ENCODE measurements around the gene OTOG. TPM values are rescaled to one million over a fixed set of nuclear protein-coding genes. Genes with fewer than 3 reads are reported as not detected.

OTOG gene
- total RNA-seq, 1 donor from 2014 or later, result not detected

DNA sequence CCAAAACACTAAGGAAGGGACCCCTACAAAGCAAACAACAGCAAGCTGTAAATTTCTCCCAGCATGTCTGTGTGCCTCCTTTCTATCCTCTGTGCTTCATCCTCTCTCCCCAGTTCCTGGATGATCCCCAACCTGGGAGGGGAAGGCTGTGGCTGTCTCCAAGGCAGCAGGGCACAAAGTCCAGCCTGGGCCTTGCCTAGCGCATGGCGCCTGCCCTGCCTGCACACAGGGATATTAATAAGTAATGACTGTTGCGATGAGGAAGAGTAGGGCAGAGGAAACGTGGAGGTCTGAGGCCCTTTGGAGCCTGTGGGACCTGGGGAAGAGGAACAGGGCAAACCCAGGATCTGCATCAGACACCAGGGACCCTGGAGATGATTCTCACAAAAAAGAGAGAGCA lies 4.8 kb upstream of the OTOG start:
- Histone ChIP-seq H3K36me3 (no peaks in the 10 kb centered on the region), H3K27ac (no peak overlapping the region), H3K9me3 (no peaks in the 10 kb centered on the region), H3K27me3 (no peaks in the 10 kb centered on the region), H3K4me3 (no peak overlapping the region), H3K4me1 (peaks cover 6% of the 10 kb centered on the region)
- no peak for TF ChIP-seq POLR2A (IDR thresholded peaks at IDR 0.05)
- no peak for TF ChIP-seq POLR2AphosphoS5 (IDR thresholded peaks at IDR 0.05; ENCODE audit: insufficient read depth in 1 of 2, low read depth in 1 of 2)
- TF ChIP-seq, protein P1, sequence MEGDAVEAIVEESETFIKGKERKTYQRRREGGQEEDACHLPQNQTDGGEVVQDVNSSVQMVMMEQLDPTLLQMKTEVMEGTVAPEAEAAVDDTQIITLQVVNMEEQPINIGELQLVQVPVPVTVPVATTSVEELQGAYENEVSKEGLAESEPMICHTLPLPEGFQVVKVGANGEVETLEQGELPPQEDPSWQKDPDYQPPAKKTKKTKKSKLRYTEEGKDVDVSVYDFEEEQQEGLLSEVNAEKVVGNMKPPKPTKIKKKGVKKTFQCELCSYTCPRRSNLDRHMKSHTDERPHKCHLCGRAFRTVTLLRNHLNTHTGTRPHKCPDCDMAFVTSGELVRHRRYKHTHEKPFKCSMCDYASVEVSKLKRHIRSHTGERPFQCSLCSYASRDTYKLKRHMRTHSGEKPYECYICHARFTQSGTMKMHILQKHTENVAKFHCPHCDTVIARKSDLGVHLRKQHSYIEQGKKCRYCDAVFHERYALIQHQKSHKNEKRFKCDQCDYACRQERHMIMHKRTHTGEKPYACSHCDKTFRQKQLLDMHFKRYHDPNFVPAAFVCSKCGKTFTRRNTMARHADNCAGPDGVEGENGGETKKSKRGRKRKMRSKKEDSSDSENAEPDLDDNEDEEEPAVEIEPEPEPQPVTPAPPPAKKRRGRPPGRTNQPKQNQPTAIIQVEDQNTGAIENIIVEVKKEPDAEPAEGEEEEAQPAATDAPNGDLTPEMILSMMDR (IDR thresholded peaks at IDR 0.05), result no peak
- intact Hi-C loops (cut with DNase I), result no loop called here
- no peak for DNase-seq (ENCODE audit: extremely low spot score in 2 of 2)

DNA sequence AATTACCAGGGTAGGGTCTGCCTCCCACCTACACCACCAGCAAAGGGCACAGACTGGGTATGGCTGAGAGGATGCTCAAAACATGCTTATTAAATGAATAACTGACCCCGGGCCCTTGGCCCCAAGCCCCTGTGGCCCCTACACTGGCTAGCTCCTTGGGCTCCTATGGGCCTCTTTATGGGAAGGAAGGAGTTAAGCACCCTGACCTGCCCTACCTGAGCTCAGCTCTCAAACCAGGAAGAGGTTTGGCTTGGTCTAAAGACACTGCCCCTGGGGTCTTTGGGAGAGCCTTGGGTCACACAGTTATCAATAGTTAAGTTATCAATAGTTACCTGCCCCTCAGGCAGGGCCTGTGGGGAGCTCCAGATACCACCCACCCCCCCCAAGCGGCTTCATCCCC lies 4.0 kb upstream of the OTOG start:
- no peaks in the 10 kb centered on the region for H3K9me3 ChIP-seq
- H3K36me3 ChIP-seq, result no peaks in the 10 kb centered on the region
- no peaks in the 10 kb centered on the region for H3K27me3 ChIP-seq
- peaks cover 6% of the 10 kb centered on the region for H3K4me1 ChIP-seq
- TF ChIP-seq, protein P1 (IDR thresholded peaks at IDR 0.05), result no peak
- TF ChIP-seq POLR2AphosphoS5 (IDR thresholded peaks at IDR 0.05; ENCODE audit: insufficient read depth in 1 of 2, low read depth in 1 of 2) (no peak), POLR2A (IDR thresholded peaks at IDR 0.05) (no peak)
- H3K4me3 ChIP-seq, result no peak overlapping the region
- no peak for DNase-seq (ENCODE audit: extremely low spot score in 2 of 2)
- H3K27ac ChIP-seq, result no peak overlapping the region
- intact Hi-C loops (cut with DNase I), result no loop called here

DNA sequence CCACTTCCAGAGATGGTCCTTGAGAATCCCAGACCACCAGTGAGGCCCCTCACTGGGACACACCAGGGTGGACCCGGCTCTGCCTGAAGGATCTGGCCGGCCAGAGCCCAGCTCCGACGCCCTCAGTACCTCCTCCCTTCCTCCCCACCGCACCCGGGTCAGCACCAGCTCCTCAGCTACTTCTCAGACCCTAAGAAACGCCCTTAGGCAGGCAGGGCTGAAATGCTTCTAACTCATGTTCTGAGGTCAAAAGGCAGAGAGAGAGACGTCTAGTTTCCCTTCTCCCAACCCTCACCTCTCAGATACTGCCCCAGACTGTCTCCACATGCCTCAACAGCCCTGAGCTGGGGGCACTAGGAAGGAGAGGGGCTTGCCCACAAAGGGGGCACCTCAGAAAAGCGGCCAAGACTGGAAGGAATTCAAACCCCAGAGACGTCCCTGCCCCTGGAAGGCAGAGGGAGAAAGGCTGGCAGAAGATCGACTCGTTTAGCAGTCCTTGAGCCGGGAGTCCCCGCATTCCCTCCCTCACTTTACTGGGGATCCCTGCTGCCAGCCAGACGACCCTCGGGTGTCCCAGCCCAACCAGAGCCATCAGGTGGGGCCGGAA lies 3.4 kb upstream of the OTOG start:
- no peak overlapping the region for H3K27ac ChIP-seq
- no peak overlapping the region for H3K4me3 ChIP-seq
- no peaks in the 10 kb centered on the region for H3K36me3 ChIP-seq
- TF ChIP-seq POLR2AphosphoS5 (IDR thresholded peaks at IDR 0.05; ENCODE audit: insufficient read depth in 1 of 2, low read depth in 1 of 2), result no peak
- TF ChIP-seq POLR2A (IDR thresholded peaks at IDR 0.05), result no peak
- TF ChIP-seq, protein P1 (IDR thresholded peaks at IDR 0.05), result no peak
- H3K9me3 ChIP-seq, result no peaks in the 10 kb centered on the region
- H3K27me3 ChIP-seq, result no peaks in the 10 kb centered on the region
- no peak for DNase-seq (ENCODE audit: extremely low spot score in 2 of 2)
- intact Hi-C loops (cut with DNase I), result no loop called here
- H3K4me1 ChIP-seq, result peaks cover 6% of the 10 kb centered on the region

DNA sequence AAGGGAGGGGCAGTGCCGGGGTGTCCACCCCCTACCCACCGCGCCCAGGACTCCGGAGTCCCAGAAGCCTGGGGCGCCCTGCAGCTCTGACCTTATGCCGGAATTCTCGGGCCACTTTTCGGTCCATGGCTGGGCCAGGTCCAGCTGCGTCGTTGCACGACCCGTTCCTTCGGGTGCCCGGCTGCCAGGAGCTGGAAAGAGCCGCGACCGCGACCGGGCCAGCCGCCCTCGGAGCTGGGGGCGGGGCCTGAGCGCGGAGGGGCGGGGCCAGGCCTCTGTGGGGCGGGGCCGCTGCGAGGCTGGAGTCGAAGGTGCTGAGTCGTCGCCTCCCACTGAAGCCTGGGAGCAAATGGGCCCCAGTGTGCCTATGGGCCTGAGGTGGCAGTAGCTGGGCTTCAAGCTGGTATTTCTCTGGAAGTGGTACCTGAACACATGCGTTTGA lies 2.9 kb upstream of the OTOG start, which contains the start of gene USH1C:
USH1C (minus strand) TSS at position 236 of the 442 bp plus-strand sequence; CDS start at position 127, 109 bp downstream.
- Histone ChIP-seq H3K9me3 (no peaks in the 10 kb centered on the region), H3K27ac (no peak within 1 kb of the TSS), H3K36me3 (no peaks in the 10 kb centered on the region), H3K27me3 (no peaks in the 10 kb centered on the region), H3K4me3 (no peak within 1 kb of the TSS), H3K4me1 (peaks cover 6% of the 10 kb centered on the region)
- intact Hi-C loops (cut with DNase I), result no loop called here
- DNase-seq (ENCODE audit: extremely low spot score in 2 of 2), result no peak
- TF ChIP-seq POLR2A (IDR thresholded peaks at IDR 0.05) (no peak), POLR2AphosphoS5 (IDR thresholded peaks at IDR 0.05; ENCODE audit: insufficient read depth in 1 of 2, low read depth in 1 of 2) (no peak)
- TF ChIP-seq, protein P1 (IDR thresholded peaks at IDR 0.05), result no peak

DNA sequence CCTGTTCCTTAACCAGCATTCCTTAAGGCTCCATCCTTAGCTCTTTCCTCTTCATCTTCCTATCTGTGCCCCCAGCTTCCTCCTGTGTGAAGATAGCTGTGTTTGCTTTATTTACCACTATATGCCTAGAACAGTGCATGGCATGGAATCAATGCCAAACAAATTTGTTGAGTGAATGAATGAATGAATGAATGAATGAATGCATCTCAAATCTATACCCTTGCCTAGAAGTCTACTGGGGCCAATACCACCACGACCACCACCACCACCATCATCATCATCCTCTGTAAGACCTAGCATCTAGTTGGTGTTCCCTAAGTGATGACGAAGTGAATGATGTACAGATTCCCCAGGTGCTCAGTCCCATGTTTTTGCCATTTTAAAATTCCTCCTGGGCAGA lies 819 bp upstream of the OTOG start:
- Histone ChIP-seq H3K36me3 (no peaks in the 10 kb centered on the region), H3K9me3 (no peaks in the 10 kb centered on the region), H3K27ac (no peak overlapping the region), H3K4me1 (peaks cover 6% of the 10 kb centered on the region), H3K27me3 (no peaks in the 10 kb centered on the region), H3K4me3 (no peak overlapping the region)
- no peak for DNase-seq (ENCODE audit: extremely low spot score in 2 of 2)
- intact Hi-C loops (cut with DNase I), result no loop called here
- TF ChIP-seq, protein P1 (IDR thresholded peaks at IDR 0.05), result no peak
- TF ChIP-seq POLR2AphosphoS5 (IDR thresholded peaks at IDR 0.05; ENCODE audit: insufficient read depth in 1 of 2, low read depth in 1 of 2) (no peak), POLR2A (IDR thresholded peaks at IDR 0.05) (no peak)

All from vagina (tissue), 2 donors.